Activated CD8-positive, alpha-beta T cell treated with anti-CD3 and anti-CD28 coated beads for 36 hours (primary cell): ENCODE results near the gene PLXND1. TPM values are rescaled to one million over a fixed set of nuclear protein-coding genes. Genes with fewer than 3 reads are reported as not detected.

Experiments
- ATAC-seq: fragments of 200-7000 bp; cut with Tn5 transposase; one replicate; pipeline ENCODE4 v1.10.0; 2021; ENCODE audit warnings: mild to moderate bottlenecking, moderate library complexity
- CTCF ChIA-PET: fragments of 350-600 bp; sonication (Branson Sonifier 250); formaldehyde crosslinking; loops from one replicate; lab custom pipeline; 2021; ENCODE audit warnings: antibody characterized with exemption; lab: Charles Lee
- POLR2A ChIA-PET: fragments of 350-600 bp; sonication (Branson Sonifier 250); formaldehyde crosslinking; loops from one replicate; lab custom pipeline; 2021; ENCODE audit warnings: antibody characterized with exemption; lab: Charles Lee
- DNase-seq: peaks from one replicate; pipeline ENCODE4 v3.0.0-alpha.2; 2020
- H3K27ac Mint-ChIP-seq: one replicate; pipeline ENCODE4 v1.8.0; 2021; ENCODE audit warnings: mild to moderate bottlenecking, mixed read lengths
- H3K27me3 Mint-ChIP-seq: one replicate; pipeline ENCODE4 v1.8.0; 2021; ENCODE audit warnings: mixed read lengths
- H3K36me3 Mint-ChIP-seq: one replicate; pipeline ENCODE4 v1.8.0; 2021; ENCODE audit warnings: low read depth, mixed read lengths
- H3K4me1 Mint-ChIP-seq: one replicate; pipeline ENCODE4 v1.8.0; 2021; ENCODE audit warnings: low read depth, mixed read lengths
- H3K4me3 Mint-ChIP-seq: one replicate; pipeline ENCODE4 v1.8.0; 2021; ENCODE audit warnings: mild to moderate bottlenecking, moderate library complexity, mixed read lengths
- H3K9me3 Mint-ChIP-seq: one replicate; pipeline ENCODE4 v1.8.0; 2021; ENCODE audit warnings: mixed read lengths
- intact Hi-C: fragments of 100-400 bp; cut with micrococcal nuclease; formaldehyde crosslinking; loops from one replicate; pipeline ENCODE4 v1.10.0; 2022
- total RNA-seq, 2 experiments: library from RNA; stranded (reverse); gene quantifications; one replicate each; pipeline ENCODE4 v1.2.3, GENCODE V29; 2021
- TF ChIP-seq, protein P1 (sequence below): fragments of 200-600 bp; IDR thresholded peaks from one replicate; pipeline ENCODE4 v1.8.0; 2022; ENCODE audit warnings: antibody characterized with exemption, mild to moderate bottlenecking

PLXND1 gene
- total RNA-seq, 2 experiments from 2014 or later = 10.7 to 12.5 TPM

GRCh38 chr3:129623447-129624118 lies 17.1 kb upstream of the PLXND1 start:
- DNase-seq = no peak
- CTCF ChIA-PET = no interaction called here
- TF ChIP-seq, protein P1, sequence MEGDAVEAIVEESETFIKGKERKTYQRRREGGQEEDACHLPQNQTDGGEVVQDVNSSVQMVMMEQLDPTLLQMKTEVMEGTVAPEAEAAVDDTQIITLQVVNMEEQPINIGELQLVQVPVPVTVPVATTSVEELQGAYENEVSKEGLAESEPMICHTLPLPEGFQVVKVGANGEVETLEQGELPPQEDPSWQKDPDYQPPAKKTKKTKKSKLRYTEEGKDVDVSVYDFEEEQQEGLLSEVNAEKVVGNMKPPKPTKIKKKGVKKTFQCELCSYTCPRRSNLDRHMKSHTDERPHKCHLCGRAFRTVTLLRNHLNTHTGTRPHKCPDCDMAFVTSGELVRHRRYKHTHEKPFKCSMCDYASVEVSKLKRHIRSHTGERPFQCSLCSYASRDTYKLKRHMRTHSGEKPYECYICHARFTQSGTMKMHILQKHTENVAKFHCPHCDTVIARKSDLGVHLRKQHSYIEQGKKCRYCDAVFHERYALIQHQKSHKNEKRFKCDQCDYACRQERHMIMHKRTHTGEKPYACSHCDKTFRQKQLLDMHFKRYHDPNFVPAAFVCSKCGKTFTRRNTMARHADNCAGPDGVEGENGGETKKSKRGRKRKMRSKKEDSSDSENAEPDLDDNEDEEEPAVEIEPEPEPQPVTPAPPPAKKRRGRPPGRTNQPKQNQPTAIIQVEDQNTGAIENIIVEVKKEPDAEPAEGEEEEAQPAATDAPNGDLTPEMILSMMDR = no peak
- H3K27ac Mint-ChIP-seq = no peak overlapping the region
- POLR2A ChIA-PET = no interaction called here
- H3K4me1 Mint-ChIP-seq = peaks cover 19% of the 10 kb centered on the region
- intact Hi-C loops = no loop called here
- H3K27me3 Mint-ChIP-seq = no peaks in the 10 kb centered on the region
- no peak overlapping the region for H3K4me3 Mint-ChIP-seq
- H3K36me3 Mint-ChIP-seq = no peaks in the 10 kb centered on the region
- H3K9me3 Mint-ChIP-seq = no peaks in the 10 kb centered on the region
- no peak for ATAC-seq

- ATAC-seq (no peak), DNase-seq (no peak)
- Mint-ChIP-seq H3K4me3 (no peak overlapping the region), H3K4me1 (peaks cover 17% of the 10 kb centered on the region), H3K36me3 (no peaks in the 10 kb centered on the region), H3K9me3 (no peaks in the 10 kb centered on the region), H3K27me3 (no peaks in the 10 kb centered on the region), H3K27ac (no peak overlapping the region)
- intact Hi-C loops = no loop called here
- TF ChIP-seq, protein P1 = no peak
- POLR2A ChIA-PET = no interaction called here
- CTCF ChIA-PET = no interaction called here
Measured at GRCh38 chr3:129622933-129623332, 16.5 kb upstream of the PLXND1 start.

DNA sequence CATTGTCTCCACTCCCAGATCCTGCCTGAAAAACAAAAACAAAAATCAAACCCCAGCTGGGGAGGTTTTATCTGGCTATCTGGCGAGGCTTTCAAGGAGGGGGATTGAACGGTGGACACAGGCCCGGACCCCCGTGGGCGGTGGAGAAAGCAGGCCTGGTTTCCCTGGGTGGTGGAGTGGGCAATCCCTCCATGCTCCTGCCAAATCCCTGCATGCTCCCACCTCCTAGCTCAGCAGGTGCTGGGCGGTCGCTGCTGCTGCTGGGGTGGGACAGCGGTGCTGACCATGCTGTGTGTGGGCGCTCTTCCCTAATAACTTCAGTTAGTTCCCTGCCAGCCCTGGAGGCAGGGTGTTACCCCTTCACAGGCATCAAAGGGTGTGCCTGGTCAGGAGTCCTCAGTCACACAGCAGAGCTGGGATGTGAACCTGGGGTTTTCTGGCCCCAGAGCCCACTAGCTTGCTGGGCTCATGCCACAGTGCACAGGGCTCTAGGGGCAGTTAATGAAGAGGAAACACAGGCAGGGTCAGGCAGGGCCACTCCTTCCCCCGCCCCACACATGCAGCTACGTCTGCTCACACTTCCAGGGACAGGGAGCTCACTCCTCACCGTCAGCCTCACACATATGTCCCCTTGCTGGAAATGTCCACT lies 15.9 kb upstream of the PLXND1 start:
- no peaks in the 10 kb centered on the region for H3K36me3 Mint-ChIP-seq
- H3K27ac Mint-ChIP-seq = no peak overlapping the region
- CTCF ChIA-PET = no interaction called here
- H3K4me3 Mint-ChIP-seq = no peak overlapping the region
- H3K27me3 Mint-ChIP-seq = no peaks in the 10 kb centered on the region
- ATAC-seq = no peak
- H3K9me3 Mint-ChIP-seq = no peaks in the 10 kb centered on the region
- intact Hi-C loops = no loop called here
- POLR2A ChIA-PET = no interaction called here
- peaks cover 12% of the 10 kb centered on the region for H3K4me1 Mint-ChIP-seq
- TF ChIP-seq, protein P1 = no peak
- DNase-seq = no peak

DNA sequence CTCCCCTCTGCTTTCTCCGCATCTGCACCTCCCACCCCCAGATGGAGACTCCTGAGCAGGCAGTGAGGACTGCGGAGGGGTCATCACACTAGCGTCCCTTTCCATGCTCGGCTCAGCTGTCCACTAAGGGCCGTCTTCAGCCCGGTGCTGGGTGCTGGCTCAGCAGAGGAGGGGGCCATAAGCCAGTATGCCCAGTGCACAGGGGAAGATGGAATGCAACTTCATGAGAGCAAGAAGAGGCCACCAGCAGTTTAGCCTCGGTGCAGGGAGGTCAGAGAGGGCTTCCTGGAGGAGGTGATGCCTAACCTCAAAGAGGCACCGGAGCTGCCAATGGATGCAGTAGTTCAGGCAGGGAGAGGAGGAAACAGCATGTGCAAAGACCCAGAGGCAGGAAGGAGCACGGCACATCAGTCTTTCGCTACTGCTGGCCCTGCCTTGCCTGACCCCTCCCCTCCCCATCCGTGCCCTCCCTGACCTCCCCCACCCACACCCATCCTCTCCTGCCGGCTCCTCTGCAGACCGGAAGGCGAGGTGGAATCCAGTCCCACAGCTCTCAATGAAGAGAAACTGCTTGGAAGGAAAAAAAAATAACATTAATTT lies 15.2 kb upstream of the PLXND1 start:
- TF ChIP-seq, protein P1 = no peak
- intact Hi-C loops = no loop called here
- no peak for DNase-seq
- ChIA-PET CTCF (no interaction called here), POLR2A (no interaction called here)
- Mint-ChIP-seq H3K9me3 (no peaks in the 10 kb centered on the region), H3K27me3 (no peaks in the 10 kb centered on the region), H3K27ac (no peak overlapping the region), H3K36me3 (no peaks in the 10 kb centered on the region), H3K4me1 (peaks cover 12% of the 10 kb centered on the region), H3K4me3 (no peak overlapping the region)
- ATAC-seq = no peak
